T-helper 9 cell (primary cell): ENCODE results near the gene TRPT1.
A peak's percentile ranks its signal among the peaks of the same experiment; 100 is the strongest.
"Not testable (repeated sequence)": the region's sequence is repeated elsewhere in the genome, so short reads cannot be mapped to it uniquely, and the experiment has no call there.

Experiments used
- DNase-seq: peaks from one replicate; pipeline ENCODE4 v3.0.0-alpha.2; 2020

TRPT1 gene

DNA sequence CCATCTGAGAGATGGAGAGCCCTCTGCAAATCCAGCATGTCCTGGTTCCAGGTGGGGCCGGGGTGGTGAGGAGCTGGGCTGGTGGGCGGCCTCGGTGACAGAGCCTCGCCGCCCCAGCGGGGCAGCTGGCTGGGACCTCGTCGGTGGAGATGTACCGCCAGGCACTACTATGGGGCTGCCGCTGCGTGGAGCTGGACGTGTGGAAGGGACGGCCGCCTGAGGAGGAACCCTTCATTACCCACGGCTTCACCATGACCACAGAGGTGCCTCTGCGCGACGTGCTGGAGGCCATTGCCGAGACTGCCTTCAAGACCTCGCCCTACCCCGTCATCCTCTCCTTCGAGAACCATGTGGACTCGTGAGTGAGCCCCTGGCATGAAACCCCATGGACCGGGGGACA is 32.4 kb upstream of the TRPT1 start:
- no peak for DNase-seq

DNA sequence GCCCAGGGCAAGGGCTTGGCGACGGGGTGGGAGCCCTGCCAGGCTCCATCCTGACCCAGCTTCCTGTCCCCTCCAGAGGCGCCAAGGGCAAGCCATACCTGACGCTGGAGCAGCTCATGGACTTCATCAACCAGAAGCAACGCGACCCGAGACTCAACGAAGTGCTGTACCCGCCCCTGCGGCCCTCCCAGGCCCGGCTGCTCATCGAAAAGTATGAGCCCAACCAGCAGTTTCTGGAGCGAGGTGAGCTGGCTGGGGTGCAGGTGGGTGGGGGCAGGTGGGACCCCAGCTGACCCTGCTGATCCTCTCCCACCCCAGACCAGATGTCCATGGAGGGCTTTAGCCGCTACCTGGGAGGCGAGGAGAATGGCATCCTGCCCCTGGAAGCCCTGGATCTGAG is 30.3 kb upstream of the TRPT1 start:
- no peak for DNase-seq

DNA sequence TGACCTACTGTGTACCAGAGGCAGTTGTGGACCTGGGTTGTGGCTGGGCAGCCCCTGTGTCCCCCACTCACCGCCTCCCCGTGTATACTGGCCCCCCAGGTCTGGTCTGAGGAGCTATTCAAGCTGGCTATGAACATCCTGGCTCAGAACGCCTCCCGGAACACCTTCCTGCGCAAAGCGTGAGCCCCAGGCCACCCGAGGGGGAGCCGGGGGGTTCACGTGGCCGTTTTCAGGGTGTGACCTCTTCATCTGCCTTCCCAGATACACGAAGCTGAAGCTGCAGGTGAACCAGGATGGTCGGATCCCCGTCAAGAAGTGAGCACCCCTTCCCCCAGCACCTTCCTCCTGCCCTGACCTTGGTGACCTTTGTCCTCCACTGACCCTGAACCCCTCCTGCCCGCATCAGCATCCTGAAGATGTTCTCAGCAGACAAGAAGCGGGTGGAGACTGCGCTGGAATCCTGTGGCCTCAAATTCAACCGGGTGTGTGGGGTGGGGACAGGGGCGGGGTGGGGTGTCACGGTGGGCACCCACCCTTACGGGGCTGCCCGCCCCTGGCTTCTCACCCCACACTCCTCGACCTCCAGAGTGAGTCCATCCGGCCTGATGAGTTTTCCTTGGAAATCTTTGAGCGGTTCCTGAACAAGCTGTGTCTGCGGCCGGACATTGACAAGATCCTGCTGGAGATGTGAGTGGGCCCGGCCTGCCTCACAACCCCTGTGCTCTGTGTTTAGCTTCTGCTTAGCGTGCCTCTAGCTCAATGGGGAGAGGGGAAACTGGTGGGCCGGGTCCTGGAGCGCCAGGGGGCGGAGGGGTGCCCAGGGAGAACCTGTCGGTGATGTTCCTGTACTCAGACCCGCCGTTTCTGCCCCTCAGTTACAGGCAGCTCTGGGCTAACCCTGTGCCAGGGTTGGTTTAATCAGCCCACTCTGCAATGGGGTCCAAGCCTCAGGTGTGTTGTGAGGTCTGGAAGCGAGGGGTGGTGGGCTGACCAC is 29.4 kb upstream of the TRPT1 start:
- DNase-seq: no peak

DNA sequence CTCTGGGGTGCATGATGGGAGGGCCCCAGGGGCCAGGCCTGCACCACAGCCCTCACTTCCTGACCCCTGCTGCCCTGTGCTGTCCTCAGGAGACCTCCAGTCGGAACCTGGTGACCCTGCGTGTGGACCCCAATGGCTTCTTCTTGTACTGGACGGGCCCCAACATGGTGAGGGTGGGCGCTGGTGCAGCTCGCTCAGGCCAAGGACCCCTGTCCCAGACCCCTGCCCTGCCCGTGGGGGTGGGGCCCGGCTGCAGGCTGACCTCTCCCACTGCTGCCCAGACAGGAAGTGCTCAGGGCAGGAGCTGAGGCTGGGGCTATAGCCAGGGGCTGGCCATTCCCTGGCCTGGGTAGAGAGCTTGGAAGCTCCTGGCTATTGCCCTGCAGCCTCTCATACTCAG is 28.3 kb upstream of the TRPT1 start:
- no peak for DNase-seq

DNA sequence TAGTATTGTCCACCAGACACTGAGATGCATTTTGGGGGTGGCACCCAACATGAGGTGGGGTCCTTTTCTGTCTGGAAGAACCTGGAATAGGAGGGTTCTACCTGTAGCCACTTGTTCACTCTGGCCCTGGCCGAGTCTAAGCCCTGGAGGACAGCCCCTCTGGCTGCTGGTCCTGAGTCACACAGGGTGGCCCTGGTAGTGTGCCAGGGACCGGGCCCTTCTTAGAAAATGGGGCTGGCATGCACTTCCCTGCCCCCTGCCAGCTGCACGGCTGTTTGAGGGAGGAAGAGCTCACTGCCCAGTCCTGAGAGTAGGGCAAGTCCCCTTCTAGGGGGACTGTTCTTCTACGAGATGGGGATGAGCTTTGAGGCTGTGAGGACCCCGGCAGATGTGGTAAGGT is 27.5 kb upstream of the TRPT1 start:
- no peak for DNase-seq

DNA sequence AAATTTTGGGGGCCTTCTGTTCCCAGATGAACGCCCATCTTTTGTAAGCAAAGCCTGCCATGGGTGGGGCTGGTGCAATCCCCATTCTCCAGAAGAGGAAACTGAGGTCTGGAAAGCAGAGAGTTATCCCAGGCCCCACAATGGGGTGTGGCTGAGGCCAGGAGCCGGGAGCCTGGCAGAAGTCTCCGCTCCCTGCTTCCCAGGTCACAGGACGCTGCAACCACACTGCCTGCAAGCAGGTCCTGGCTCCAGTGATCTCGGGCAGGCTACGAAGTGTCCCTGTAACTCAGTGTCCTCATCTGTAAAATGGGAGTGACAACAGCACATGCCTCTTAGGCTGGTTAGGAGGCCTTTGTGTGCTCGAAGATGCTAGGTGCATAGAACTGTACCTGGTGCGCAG is 27.1 kb upstream of the TRPT1 start:
- no peak for DNase-seq

DNA sequence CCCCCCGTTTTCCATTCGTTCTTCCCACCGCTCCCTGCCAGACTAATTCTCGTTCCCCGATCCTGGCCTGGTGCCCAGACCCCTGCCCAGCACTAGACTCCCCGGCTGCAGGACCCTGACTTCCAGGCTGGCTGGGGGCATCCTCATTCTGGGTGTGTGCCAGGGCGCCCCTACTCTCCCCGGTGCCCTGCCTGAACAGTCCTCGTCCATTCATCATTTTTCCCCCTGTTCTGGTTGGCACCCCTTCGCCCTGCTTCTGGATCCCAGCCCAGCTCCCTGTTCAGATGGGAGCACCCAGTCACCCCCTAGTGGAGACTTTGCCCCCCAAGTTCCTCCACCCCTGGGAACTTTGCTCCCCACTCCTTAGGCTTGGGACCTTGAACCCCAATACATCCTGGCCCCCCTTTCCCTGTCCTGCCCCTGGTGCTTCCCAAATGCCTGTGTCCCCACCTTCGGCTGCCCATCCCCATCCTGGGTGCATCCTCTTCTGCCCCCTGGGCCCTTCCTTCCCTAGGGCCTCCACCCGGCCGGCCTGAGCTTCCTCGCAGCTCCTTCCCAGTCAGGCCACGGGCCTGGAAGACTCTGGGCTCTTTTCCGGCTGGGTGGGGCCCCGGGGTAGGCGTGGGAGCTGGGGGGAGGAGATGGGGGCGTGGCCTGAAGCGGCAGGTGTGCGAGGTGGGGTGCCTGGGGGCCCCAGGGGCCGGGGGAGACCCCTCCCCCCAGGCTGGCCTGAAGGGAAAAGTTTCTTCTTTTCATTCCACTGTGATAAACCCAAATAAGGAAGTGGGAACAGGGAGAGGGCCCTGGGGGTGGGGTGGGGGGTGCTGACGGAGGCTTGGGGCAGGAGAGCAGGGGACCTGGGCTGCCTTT is 26.3 kb upstream of the TRPT1 start:
- DNase-seq: no peak

DNA sequence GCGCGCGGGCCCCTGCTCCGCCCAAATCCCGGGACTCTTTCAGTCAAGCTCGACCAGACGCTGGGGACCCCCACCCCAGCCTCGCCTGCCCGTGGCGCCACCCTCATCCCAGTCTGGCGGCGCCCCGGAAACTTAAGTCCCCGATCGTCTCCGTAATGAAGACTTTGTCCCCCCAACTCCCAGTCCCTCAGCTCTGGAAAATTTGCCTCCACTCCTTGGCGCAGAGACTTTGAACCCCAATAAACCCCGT is 25.7 kb upstream of the TRPT1 start:
- no peak for DNase-seq

DNA sequence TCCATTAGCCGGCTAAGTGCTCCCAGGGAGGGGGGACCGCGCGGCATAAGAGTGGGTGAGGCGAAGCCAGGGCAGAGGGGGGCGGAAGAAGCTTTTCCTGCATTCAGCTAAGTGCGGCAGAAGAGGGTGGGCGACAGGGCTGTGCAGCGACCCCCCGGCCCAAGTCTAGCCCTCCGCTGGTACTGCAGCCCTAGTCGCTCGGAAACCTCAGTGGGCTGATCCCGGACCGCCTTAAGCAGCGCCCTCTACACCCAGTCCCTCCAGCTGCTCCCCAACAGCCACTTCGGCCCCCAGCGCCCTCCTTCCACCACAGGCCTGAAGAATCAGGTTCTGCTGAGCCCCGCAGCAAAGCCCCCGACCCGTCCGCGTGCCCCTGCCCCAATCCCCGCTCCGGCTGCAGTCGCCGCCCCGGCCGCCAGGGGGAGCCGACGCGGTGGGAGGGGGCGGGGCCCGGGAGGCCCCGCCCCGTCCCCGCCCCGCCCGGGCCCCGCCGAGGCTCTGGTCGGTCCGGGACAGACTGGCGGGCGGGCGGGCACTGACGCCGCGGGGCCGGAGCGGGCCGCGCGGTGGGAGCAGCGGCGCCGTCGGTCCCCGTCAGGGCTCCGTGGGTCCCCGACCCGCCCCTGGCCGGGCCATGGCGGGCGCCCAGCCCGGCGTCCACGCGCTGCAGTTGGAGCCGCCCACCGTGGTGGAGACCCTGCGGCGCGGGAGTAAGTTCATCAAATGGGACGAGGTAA is 25.2 kb upstream of the TRPT1 start, which contains the start of gene PLCB3:
PLCB3 (plus strand) TSS at position 515 of the 737 bp plus-strand sequence; CDS start at position 635, 120 bp downstream.
- peak; percentile 70 for DNase-seq

DNA sequence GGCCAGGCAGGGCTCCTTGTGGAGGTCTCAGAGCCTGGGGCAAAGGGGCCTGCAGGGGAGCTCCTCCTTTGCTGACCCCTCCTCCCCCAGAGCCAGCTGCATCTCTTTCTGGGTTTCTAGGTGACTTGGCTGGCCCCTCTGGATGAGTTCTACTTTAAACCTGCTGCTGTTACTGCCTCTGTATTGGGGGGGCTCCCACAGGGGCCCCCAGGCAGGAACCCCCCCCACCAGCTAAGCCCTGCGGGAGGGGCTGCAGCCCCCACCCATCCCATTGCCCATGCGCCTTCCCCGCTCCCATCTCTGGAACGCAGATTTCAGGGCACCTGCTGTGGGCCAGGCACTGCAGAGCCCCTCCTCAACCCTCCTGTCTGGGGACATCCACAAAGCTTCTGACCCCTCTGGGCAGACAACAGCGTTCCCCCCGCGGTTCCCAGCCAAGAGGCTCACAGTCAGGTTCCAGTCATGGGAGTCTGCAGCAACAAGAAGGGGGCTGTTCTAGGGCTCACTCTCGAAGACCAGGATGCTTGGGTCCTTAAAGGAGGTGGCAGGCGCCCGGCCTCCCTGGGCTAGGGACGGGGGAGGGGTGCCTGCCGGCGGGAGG is 24.5 kb upstream of the TRPT1 start:
- no peak for DNase-seq

DNA sequence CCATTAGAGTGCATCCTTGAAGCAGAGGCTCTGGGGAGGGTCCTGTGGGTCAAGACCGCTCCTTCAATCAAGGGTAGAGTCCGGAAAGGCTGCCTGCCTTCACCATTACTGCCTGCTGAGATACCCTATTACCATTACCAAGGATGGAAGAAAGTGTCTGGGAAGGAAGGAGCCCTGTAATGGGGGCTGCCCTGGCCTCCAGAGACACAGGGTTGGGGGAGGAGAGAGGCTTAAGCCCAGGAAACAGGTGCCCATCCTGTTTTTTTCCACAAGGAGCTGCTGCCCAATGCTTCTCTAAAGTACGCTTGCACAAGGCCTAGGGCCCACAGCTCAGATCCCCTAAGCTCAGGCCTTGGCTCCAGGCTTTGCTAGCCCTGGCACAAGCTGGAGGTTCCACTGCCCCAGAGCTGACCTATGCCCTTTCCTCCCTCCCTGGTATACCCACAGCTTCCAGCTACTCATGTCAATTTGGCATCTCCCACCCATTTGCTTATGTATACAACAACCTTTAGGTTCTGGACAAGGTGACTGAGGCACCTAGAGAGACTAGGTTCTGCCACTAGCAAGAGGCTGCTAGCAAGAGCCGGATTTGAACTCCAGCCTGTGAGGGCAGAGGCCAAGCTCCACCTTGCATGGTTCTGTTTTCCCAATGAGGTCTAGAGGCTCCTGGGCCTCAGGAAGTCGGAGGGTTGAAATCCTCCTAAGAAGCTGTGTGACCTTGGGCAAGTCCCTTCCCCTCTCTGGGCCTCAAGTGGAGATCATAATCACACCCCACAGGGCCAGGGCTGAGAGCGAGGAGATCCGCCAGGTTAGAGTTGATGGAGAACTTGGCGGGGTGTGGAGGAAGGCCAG is 23.8 kb upstream of the TRPT1 start:
- no peak for DNase-seq

DNA sequence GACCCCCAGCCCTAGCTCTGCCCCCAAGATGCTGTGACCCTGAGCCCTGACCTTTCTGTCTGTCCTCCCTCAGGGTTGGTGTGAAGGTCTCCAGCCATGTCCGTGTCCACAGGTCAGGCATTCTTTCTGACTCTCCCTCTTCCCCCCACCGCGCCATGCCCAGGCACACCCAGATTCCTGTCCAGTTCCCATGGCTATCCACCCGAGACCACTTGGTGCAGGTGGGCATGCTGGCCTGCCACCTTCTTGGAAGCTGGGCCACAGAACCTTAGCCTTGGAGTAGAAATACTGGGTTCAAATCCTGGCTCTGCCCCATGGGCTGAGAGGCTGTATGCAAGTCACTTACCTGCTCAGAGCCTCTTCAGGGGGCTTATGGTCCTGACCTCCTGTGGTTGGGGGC is 23.1 kb upstream of the TRPT1 start:
- no peak for DNase-seq

DNA sequence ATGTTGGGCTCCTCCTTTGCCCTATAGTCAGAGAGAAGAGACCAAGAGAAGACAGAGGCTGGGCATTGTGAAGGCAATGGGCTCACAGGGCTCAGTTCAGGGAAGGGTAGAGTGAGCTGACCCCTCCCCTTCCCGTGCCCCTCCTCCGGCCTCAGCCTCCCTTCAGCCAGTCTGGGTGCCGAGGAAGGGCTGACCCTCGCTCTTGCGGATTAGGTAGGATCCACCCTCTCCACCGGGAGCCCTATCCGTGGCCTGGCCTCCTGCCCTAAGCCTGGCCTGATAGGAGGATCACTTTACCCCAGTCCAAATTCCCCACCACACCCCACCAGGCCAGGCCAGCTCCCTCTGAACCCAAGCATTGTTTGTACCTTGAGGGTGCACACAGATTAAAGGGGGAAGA is 22.6 kb upstream of the TRPT1 start:
- no peak for DNase-seq

DNA sequence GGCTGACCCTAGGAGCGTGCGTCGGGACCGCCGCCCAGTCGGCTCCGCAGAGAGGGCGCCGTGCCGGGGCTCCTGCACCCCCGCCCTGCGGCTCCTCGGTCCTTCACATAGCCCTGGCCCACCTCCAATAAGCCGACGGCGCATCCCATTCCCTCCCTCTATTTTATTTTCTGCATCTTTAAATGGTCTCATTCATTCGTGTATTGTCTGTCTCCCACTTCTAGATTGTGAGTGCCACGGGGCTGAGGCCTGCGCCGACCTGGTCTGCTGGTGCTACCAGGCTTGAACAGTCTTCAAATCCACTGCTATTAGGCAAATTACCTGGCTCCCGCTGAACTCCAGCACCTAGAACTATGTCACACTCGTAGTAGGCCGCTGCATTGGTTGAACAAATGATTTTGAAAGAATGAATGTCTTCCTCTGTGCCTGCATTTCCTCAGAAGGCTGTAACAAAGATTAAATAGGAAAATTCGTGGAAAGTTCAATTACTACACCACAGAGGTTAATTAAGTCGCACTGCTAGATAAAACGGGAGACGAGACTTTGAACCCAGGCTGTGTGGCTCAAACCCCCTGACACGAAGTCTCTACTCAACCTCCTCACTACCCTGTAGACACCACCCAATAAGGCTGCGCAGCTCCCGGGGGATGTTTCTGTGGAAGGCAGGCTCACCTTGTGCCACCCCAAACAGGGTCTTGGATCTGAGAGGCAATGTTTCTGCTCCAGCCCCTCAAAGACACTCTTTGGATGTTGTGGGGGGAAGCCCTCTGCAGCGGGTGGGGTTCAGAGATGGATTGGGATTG is 21.9 kb upstream of the TRPT1 start:
- DNase-seq: no peak

DNA sequence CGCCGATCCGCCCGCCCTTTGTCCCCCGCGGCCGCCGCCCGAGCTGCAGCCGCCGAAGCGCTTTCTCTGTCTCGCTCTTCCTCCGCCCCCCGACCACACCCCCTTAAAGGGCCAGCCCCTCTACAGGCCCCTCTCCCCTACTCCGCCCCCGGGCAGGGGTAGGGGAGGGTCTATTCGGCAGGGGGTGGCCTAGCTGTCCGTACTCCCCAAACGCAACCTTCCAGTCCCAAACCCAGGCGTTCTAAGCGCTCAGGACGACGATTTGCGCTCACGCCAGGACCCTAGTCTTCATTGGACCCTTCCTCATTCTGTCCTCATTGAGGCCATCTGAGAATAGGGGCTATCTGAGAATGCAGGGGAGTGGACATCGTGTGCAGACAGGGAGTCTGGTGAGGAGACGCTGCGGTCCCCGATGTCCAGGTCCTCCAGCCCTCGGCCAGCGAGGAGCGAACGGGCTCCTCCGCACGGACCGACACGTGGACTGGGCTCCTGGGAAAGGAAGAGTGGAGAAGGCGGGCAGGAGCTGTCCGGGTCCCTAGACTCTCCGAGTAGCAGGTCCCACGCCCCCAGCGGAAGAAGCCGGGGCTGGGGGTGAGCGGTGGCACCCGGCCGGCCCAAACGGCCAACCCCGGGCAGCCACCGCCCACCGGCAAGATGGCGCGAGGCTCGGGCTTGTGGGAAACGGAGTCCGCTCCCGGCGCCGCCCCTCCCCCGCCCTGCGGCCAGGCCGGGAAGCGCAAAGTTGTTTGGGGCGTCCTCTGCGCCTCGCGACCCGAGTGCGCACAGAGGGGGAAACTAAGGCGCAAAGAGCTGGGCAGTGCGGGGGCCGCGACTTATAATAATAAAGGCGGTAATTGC is 21.1 kb upstream of the TRPT1 start, which contains the start of gene PPP1R14B:
PPP1R14B (minus strand) TSS at position 73 of the 858 bp plus-strand sequence. CDS start 270 bp downstream, outside the sequence.
- DNase-seq: peak; percentile 71

DNA sequence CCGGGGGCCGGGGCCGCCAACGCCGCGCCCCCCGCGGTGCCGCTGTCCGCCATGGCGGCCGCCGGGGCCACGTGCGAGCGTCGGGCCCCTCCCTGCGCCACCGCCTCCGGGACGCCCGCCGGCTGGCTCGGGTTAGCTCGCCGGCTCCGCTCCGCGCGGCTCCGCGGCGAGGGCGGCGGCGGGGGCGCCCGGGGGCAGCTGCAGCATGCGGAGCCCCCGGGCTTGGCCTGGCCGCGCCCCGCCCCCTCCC is 20.6 kb upstream of the TRPT1 start:
- not testable (repeated sequence) for DNase-seq

DNA sequence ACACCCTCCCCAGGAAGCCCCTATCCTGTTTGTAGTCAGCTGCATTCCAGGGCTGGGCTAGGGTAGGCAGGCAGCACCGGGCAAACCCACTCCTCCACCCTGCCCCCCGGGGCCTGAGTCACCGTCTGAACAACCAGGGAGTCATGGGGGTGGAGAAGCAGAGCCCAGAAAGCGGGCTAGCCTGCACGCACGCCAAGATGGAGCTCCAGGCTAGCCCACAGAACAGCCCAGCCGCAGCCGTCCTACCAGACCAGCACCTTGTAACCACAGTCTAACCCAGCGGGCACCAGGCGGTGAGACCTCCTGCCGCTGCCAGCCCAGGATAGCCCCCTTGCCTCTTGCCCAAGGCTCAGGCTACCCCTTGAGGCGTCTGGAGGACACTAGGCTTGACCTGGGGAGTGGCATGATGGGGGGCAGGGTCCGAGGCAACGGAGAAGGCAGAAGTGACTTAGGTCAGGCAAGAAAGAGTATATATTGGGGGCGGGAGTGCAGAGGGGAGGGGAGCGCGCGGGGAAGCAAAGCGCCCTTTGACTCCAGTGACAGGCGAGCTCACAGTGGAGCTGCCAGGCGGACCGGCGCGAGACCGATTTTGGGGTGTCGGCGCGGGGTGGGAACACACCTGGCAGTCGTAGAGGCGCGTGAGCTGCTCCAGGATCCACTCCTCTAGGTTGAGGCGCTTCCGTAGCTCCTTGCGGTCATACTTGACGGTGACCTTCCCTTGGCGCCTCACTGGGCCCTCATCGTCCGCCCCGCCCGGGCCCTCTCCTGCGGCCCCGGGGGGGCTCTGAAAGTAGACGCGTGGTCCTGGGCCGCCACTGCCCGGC is 20.0 kb upstream of the TRPT1 start:
- DNase-seq: peak; percentile 59

DNA sequence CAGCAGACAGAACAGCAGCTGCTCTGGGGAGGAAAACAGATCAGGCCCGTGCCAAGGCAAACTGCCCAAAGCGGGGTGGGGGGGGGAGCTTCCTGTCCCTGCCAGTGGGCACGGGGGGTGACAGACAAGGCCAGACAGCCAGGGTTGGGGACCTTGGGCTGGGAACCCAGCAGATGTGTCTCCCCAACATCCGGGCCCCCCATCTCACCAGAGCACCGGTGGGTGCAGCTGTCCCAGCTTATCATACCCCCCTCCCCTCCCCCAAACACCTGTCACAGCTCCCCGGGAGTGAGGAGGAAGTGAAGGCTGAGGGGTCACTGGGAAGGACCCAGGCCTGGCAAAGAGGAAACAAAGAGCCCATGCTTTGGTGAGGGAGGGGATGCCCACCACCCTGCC is 19.4 kb upstream of the TRPT1 start:
- DNase-seq: peak; percentile 36

DNA sequence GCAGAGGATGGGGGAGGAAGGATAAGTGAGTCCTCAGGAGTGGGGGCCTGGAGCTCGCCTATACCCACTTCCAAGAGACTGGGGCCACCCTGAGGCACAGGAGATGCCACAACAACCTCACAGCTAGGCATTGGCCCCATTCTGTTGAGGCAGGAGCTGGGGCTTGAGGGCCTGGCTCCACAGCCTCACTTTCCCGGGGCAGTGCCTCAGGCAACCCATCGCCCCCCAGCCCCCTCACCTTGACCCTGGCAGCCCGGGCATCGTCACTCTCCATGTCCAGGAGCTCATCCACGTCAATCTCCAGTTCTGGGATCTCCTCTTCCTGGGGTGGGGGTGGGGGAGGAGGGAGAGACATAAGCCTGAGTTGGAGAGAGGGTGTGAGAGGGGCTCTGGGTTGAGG is 19.0 kb upstream of the TRPT1 start:
- no peak for DNase-seq
